Measurements from ENCODE around the gene ACRBP. TPM values are rescaled to one million over a fixed set of nuclear protein-coding genes. Genes with fewer than 3 reads are reported as not detected.
A peak's percentile ranks its signal among the peaks of the same experiment; 100 is the strongest.

Gene ACRBP
- total and polyA plus RNA-seq, 2 donors (not counting 3 experiments of a cell fraction or from before 2014, with no cell fraction given): 1.3 to 5.7 TPM

- TF ChIP-seq EZH2 (IDR thresholded peaks at IDR 0.05; ENCODE audit: borderline replicate concordance, low read depth, low read length, severe bottlenecking): no peak
- TF ChIP-seq POLR2AphosphoS5 (IDR thresholded peaks at IDR 0.05; ENCODE audit: insufficient read depth, low read depth, low read length): no peak
- TF ChIP-seq, protein P1, sequence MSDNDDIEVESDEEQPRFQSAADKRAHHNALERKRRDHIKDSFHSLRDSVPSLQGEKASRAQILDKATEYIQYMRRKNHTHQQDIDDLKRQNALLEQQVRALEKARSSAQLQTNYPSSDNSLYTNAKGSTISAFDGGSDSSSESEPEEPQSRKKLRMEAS (IDR thresholded peaks at IDR 0.05; ENCODE audit: insufficient read depth, insufficient read length): no peak
- TF ChIP-seq GATA2 (IDR thresholded peaks at IDR 0.05; ENCODE audit: insufficient read depth, insufficient read length, low read depth, low read length): no peak
- no peak for TF ChIP-seq MYC (IDR thresholded peaks at IDR 0.05; ENCODE audit: low read depth, low read length)
- no peak for TF ChIP-seq CTCF (IDR thresholded peaks at IDR 0.05; ENCODE audit: extremely low read depth in 1 of 2, insufficient read depth in 1 of 2, low read depth in 1 of 2, low read length in 2 of 2)
- TF ChIP-seq POLR2A (IDR thresholded peaks at IDR 0.05; ENCODE audit: low read depth, low read length): no peak
- no peak for TF ChIP-seq JUN (IDR thresholded peaks at IDR 0.05; ENCODE audit: borderline replicate concordance, insufficient read depth, insufficient read length, low read depth)
- TF ChIP-seq FOS (IDR thresholded peaks at IDR 0.05; ENCODE audit: borderline replicate concordance, insufficient read depth, low read length): no peak
- FAIRE-seq (no peak), DNase-seq (ENCODE audit: low read depth, low spot score) (no peak)
- Histone ChIP-seq H3K9me3 (replicated peaks; ENCODE audit: control insufficient read depth, insufficient read depth, low read length) (no peaks in the 10 kb centered on the region), H3K4me3 (replicated peaks in 1 of 3; ENCODE audit: insufficient read depth in 1 of 3, low read depth in 1 of 3, low read length in 3 of 3) (no peak overlapping the region), H3K4me1 (ENCODE audit: control insufficient read depth, extremely low read depth, insufficient read depth, low read length) (peaks cover 13% of the 10 kb centered on the region), H3K9me1 (replicated peaks; ENCODE audit: control insufficient read depth, extremely low read depth, insufficient read depth, low read length) (no peaks in the 10 kb centered on the region), H3K36me3 (ENCODE audit: control insufficient read depth in 2 of 2, extremely low read depth in 1 of 2, insufficient read depth in 2 of 2, low read length in 2 of 2) (no peaks in the 10 kb centered on the region), H4K20me1 (replicated peaks; ENCODE audit: control insufficient read depth, extremely low read depth, insufficient read depth, low read length) (no peaks in the 10 kb centered on the region), H3K4me2 (ENCODE audit: insufficient read depth, low read length) (no peak overlapping the region), H3K27me3 (ENCODE audit: control insufficient read depth in 2 of 2, insufficient read depth in 2 of 2, low read length in 2 of 2) (peaks cover 0 to 2% of the 10 kb centered on the region in 2 experiments), H3K9ac (replicated peaks; ENCODE audit: extremely low read depth, insufficient read depth, low read length) (no peak overlapping the region), H2AFZ (ENCODE audit: low read depth, low read length) (peak overlapping the region; percentile 45), H3K27ac (ENCODE audit: insufficient read depth, low read depth, low read length) (no peak overlapping the region), H3K79me2 (ENCODE audit: control insufficient read depth, insufficient read depth, low read length) (no peaks in the 10 kb centered on the region)
- no TSS peak for BruUV-seq (replicated peaks)
- dilution Hi-C loops (cut with MboI; ENCODE audit: extremely low pct_ligation_motif_present, low sequenced_read_pairs) (no loop called here), intact Hi-C loops (cut with micrococcal nuclease) (loop anchor here (2.0 kb wide), 1 partner anchor 18 kb away; no protein-coding TSS in a partner anchor)
- POLR2A ChIA-PET: no interaction called here
- CTCF ChIA-PET: no interaction called here
Observed at GRCh38 chr12:6638305-6638704, 8.9 kb downstream of the ACRBP start.
